Activated naive CD4-positive, alpha-beta T cell treated with anti-CD3 and anti-CD28 coated beads, Interleukin-2, amount 50 U/mL, for 24 hours (primary cell): ENCODE results near the gene NEDD8.
"Not testable (repeated sequence)": the region's sequence is repeated elsewhere in the genome, so short reads cannot be mapped to it uniquely, and the experiment has no call there.

Experiments
- H3K27ac Mint-ChIP-seq: one replicate; pipeline ENCODE4 v1.8.0; 2021; ENCODE audit warnings: mild to moderate bottlenecking, mixed read lengths
- H3K27me3 Mint-ChIP-seq: one replicate; pipeline ENCODE4 v1.8.0; 2021; ENCODE audit warnings: mixed read lengths
- H3K36me3 Mint-ChIP-seq: one replicate; pipeline ENCODE4 v1.8.0; 2021; ENCODE audit warnings: mixed read lengths
- H3K4me1 Mint-ChIP-seq: one replicate; pipeline ENCODE4 v1.8.0; 2021; ENCODE audit warnings: mixed read lengths
- H3K4me3 Mint-ChIP-seq: one replicate; pipeline ENCODE4 v1.8.0; 2021; ENCODE audit warnings: mild to moderate bottlenecking, mixed read lengths
- H3K9me3 Mint-ChIP-seq: one replicate; pipeline ENCODE4 v1.8.0; 2021; ENCODE audit warnings: mixed read lengths

Gene NEDD8

DNA sequence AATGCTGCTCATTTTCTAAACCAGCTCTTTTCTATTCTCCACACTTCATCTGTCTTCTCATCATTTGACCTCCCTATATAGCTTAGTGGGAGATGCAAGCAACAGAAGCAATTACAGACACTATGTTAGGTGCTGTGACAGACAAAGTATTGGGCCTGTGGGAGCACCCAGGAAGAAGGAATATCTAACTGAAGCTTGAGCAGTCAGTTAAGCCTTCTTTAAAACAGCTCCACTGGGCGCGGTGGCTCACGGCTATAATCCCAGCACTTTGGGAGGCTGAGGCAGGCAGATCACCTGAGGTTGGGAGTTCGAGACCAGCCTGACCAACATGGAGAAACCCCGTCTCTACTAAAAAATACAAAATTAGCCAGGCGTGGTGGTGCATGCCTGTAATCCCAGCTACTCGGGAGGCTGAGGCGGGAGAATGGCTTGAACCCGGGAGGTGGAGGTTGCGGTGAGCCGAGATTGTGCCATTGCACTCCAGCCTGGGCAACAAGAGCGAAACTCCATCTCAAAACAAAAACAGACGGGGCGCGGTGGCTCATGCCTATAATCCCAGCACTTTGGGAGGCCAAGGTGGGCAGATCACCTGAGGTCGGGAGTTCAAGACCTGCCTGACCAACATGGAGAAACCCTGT lies 28.8 kb downstream of the NEDD8 start:
- H3K27ac Mint-ChIP-seq, H3K9me3 Mint-ChIP-seq, H3K4me3 Mint-ChIP-seq, H3K27me3 Mint-ChIP-seq: not testable (repeated sequence)
- peaks cover 27% of the 10 kb centered on the region for H3K36me3 Mint-ChIP-seq
- peaks cover 61% of the 10 kb centered on the region for H3K4me1 Mint-ChIP-seq

GRCh38 chr14:24202538-24202937 lies 29.6 kb downstream of the NEDD8 start:
- H3K9me3 Mint-ChIP-seq, H3K4me3 Mint-ChIP-seq, H3K27me3 Mint-ChIP-seq, H3K27ac Mint-ChIP-seq: not testable (repeated sequence)
- Mint-ChIP-seq H3K4me1 (peaks cover 53% of the 10 kb centered on the region), H3K36me3 (peaks cover 24% of the 10 kb centered on the region)

DNA sequence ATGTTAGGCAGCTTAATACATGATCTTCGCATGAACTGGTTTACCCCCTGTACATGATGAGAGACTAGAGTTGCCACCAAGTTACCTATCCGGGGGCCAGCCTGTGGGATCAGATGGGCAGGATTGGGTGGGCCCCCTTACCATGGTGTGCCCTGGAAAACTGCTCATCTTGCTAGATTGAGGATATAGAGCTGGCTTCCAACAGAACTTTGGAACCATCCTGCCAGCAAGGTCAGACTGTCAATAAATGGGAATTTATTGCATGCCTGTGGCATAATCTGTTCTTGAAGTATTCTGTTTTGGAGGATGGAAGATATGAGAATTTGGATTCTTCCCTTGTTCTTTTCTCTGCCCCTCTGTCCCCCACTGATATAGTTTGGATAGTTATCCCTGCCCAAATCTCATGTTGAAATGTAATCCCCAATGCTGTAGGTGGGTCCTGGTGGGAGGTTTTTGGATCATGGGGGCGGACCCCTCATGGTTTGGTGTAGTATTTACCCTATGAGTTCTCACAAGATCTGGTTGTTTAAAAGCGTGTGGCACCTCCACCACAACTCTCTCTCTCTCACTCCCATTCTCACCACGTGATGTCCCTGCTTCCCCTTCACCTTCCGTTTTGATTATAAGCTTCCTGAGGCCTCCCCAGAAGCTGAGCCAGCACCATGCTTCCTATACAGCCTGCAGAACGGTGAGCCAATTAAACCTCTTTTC lies 33.2 kb downstream of the NEDD8 start:
- Mint-ChIP-seq H3K4me1 (peaks cover 49% of the 10 kb centered on the region), H3K9me3 (peaks cover 6% of the 10 kb centered on the region), H3K27me3 (no peaks in the 10 kb centered on the region), H3K36me3 (peaks cover 15% of the 10 kb centered on the region), H3K4me3 (peak overlapping the region; percentile 38), H3K27ac (peak overlapping the region; percentile 38)

GRCh38 chr14:24197056-24197450 lies 35.1 kb downstream of the NEDD8 start:
- H3K4me1 Mint-ChIP-seq: peaks cover 53% of the 10 kb centered on the region

DNA sequence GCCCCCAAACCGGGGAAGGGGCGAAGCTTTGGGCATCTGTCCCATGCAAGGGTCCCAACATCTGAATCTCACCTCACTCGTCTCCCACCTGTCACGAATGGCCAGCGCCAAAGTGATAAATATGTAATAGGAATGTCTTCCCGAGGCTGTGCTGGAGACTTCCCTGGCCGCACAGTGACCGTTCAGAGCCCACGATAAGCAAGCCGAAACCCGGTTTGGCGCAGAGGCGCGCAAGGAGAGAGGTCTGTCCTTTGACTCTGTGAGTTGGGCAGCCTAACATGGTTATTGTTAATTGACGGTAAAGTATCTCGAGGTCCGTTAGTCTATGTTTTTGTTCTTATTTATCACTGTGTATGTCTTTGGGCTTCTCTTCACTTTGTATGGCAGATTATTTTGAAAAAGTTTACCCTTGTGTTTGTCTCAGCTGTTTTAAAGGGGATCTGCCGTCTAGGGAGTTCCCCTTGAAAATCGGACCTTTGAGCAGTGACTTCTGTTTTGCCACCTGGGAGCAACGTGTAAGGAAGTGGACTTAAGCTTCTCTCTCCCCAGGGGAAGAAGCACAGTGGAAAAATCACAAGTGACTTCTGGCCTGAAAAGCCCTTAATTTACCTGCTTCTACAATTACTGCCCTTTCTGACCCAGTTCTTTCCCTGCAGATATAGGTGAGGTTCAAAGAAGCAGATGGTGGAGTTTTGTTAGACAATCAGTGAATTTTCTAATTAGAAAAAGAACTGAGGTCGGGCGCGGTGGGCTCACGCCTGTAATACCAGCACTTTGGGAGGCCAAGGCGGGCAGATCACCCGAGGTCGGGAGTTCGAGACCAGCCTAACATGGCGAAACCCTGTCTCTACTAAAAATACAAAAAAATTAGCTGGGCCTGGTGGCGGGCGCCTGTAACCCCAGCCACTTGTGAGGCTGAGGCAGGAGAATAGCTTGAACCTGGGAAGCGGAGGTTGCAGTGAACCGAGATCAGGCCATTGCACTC lies 35.8 kb downstream of the NEDD8 start:
- H3K9me3 Mint-ChIP-seq: no peaks in the 10 kb centered on the region
- no peaks in the 10 kb centered on the region for H3K27me3 Mint-ChIP-seq
- peaks cover 8% of the 10 kb centered on the region for H3K36me3 Mint-ChIP-seq
- peak overlapping the region; percentile 94 for H3K4me3 Mint-ChIP-seq
- peaks cover 57% of the 10 kb centered on the region for H3K4me1 Mint-ChIP-seq
- H3K27ac Mint-ChIP-seq: peak overlapping the region; percentile 95

More at GRCh38 chr14:24197056-24197450, 35.1 kb downstream of the NEDD8 start:
- H3K9me3 Mint-ChIP-seq: no peaks in the 10 kb centered on the region
- H3K4me3 Mint-ChIP-seq: peak overlapping the region; percentile 94
- H3K27me3 Mint-ChIP-seq: no peaks in the 10 kb centered on the region
- peak overlapping the region; percentile 38 for H3K27ac Mint-ChIP-seq
- peaks cover 10% of the 10 kb centered on the region for H3K36me3 Mint-ChIP-seq

DNA sequence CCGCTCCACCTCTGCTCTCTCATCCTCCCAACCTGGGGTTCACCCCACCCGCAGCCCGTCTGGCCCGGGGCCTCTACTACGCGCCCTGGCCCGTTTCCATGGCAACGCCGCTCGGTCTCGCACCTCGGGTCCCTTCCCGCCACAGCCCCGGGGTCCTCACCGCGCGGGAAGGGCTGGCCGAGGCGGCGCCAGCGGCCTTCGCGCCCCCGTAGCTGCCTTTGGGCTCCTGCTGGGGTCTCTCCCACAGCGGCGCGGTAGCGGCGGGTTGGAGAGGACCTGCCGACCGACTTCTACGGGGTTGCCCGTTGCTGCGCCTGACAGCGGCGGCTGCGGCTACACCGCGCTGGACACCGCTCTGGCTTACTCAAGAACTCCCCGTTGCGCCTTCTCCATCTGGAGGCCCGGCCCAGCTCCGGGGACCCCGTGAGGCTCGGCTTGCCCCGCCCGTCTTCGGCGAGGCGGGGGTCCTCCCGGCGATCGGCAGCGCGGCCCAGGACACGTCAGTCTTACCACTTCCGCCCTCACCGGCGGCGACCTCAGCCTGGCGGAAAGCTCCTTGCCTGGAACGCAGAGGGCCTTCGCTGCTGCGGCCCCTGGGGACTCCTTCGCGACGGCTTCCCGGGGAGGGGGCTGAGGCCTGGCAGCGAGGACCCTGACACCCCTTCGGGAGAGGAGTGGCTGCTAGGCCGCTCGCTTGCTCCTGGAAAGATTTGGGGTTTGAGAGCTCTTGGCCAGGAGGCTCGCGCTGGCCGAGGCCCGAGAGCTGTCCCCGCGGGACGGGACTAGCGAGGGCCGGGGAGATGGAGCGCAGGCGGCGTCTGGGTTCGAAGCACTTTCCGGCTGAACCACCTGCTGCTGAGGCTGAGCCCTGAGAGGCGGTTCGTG lies 36.7 kb downstream of the NEDD8 start, which contains the start of gene TM9SF1:
TSS of gene TM9SF1 (minus strand) at position 256 of the 885 bp plus-strand sequence. CDS start 422 bp downstream, outside the sequence.
- H3K4me3 Mint-ChIP-seq: peak within 1 kb of the TSS; percentile 94
- no peaks in the 10 kb centered on the region for H3K9me3 Mint-ChIP-seq
- H3K36me3 Mint-ChIP-seq: peaks cover 8% of the 10 kb centered on the region
- H3K27me3 Mint-ChIP-seq: no peaks in the 10 kb centered on the region
- H3K27ac Mint-ChIP-seq: peak within 1 kb of the TSS; percentile 97
- peaks cover 57% of the 10 kb centered on the region for H3K4me1 Mint-ChIP-seq

DNA sequence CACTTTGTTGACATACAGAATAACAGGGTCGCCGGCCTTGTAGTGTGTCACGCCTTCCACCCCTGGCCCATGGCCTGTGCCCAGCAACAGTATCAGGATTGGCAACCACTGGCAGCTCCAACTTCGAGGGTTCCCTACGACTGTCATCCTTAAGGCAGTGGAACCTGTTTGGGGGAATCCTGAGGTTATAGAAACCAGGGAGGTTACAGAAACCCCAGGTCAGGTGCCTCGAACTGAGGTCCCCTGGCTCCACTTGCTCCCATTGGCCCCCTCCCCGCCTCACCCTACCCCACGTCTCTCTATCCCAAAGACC lies 37.3 kb downstream of the NEDD8 start:
- Mint-ChIP-seq H3K4me1 (peaks cover 60% of the 10 kb centered on the region), H3K36me3 (peaks cover 8% of the 10 kb centered on the region), H3K9me3 (no peaks in the 10 kb centered on the region), H3K27me3 (no peaks in the 10 kb centered on the region), H3K4me3 (peak overlapping the region; percentile 94), H3K27ac (peak overlapping the region; percentile 57)

DNA sequence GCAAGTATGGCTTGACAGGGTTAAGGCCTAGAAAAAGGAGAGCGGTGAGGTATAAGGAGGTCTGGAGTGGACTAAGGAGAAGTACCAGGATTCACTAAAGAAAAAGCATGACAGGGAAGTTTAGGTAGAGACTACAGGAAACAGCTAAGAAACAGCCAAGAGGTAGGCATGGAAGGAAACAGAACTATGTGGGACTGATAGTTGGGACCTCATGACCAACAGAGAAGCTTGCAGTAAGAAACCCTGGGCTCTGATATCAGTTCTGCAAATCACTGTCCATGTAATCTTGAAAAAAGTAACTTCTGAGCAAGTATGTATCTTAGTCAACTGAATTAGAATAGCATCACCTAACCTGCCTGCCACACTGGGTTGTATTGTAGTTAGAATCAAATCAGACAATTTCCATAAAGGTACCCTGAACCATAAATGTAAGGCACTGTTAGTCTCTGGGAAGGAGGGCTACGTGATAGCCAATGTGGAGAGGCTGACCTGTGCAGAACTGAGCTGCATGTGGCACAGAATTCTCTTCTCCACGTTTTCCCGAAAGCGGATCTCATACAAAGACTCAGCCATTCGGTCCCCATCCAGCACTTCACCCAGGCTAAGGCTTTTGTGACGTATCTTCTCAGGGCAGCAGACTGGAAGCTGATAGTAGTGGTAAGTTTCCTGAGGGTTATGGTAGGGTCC lies 37.8 kb downstream of the NEDD8 start:
- peak overlapping the region; percentile 57 for H3K27ac Mint-ChIP-seq

GRCh38 chr14:24192933-24193332 lies 39.2 kb downstream of the NEDD8 start:
- no peaks in the 10 kb centered on the region for H3K9me3 Mint-ChIP-seq
- H3K4me3 Mint-ChIP-seq: no peak overlapping the region
- H3K27me3 Mint-ChIP-seq: no peaks in the 10 kb centered on the region
- peaks cover 4% of the 10 kb centered on the region for H3K36me3 Mint-ChIP-seq
- no peak overlapping the region for H3K27ac Mint-ChIP-seq
- peaks cover 62% of the 10 kb centered on the region for H3K4me1 Mint-ChIP-seq

More for the DNA sequence above, 37.8 kb downstream of the NEDD8 start:
- no peaks in the 10 kb centered on the region for H3K9me3 Mint-ChIP-seq
- no peaks in the 10 kb centered on the region for H3K27me3 Mint-ChIP-seq
- peak overlapping the region; percentile 94 for H3K4me3 Mint-ChIP-seq
- peaks cover 62% of the 10 kb centered on the region for H3K4me1 Mint-ChIP-seq
- peaks cover 8% of the 10 kb centered on the region for H3K36me3 Mint-ChIP-seq

GRCh38 chr14:24190416-24190815 lies 41.8 kb downstream of the NEDD8 start:
- Mint-ChIP-seq H3K4me3 (no peak overlapping the region), H3K27ac (no peak overlapping the region), H3K4me1 (peaks cover 62% of the 10 kb centered on the region), H3K36me3 (peaks cover 5% of the 10 kb centered on the region), H3K9me3 (no peaks in the 10 kb centered on the region), H3K27me3 (no peaks in the 10 kb centered on the region)

DNA sequence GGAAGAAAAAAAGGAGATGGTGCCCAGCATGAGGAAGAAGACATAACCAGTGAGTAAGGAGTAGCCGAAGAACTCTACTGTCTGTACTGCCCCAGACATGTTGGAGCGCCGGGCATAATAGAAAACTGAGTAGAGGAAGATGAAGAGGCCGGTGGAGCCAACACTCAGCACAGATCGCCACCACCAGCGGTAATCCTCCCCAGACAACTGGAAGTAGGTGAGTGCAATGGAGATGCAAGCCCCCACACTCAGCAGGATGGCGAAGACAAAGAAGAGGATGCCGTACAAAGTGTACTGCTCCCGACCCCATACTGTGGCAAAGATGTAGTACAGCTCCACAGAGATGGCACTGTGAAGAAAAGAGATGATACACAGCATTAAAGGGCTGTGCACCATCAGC lies 42.7 kb downstream of the NEDD8 start:
- H3K27me3 Mint-ChIP-seq: no peaks in the 10 kb centered on the region
- H3K9me3 Mint-ChIP-seq: no peaks in the 10 kb centered on the region
- H3K4me3 Mint-ChIP-seq: peak overlapping the region; percentile 92
- H3K27ac Mint-ChIP-seq: no peak overlapping the region
- H3K4me1 Mint-ChIP-seq: peaks cover 57% of the 10 kb centered on the region
- H3K36me3 Mint-ChIP-seq: peaks cover 5% of the 10 kb centered on the region

DNA sequence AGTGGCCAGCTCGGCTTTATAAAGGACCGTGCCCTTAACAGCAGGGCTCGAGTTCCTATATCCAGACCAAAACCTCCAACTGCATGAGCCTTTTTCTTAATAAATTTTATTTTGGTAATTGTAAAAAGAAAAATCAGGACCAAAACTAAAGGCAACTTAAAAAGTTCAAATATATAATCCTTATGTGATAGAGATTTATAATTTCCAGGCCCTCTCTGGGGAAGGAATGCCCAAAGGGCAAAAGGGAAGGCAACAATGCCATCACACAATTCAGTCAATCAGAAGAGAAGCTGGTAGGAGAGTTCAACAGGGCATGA lies 43.1 kb downstream of the NEDD8 start:
- H3K36me3 Mint-ChIP-seq: peaks cover 5% of the 10 kb centered on the region
- no peaks in the 10 kb centered on the region for H3K27me3 Mint-ChIP-seq
- H3K9me3 Mint-ChIP-seq: no peaks in the 10 kb centered on the region
- peak overlapping the region; percentile 92 for H3K4me3 Mint-ChIP-seq
- no peak overlapping the region for H3K27ac Mint-ChIP-seq
- peaks cover 53% of the 10 kb centered on the region for H3K4me1 Mint-ChIP-seq

- H3K4me1 Mint-ChIP-seq: peaks cover 50% of the 10 kb centered on the region
- no peaks in the 10 kb centered on the region for H3K9me3 Mint-ChIP-seq
- H3K4me3 Mint-ChIP-seq: peak within 1 kb of the TSS; percentile 92
- peak within 1 kb of the TSS; percentile 88 for H3K27ac Mint-ChIP-seq
- no peaks in the 10 kb centered on the region for H3K27me3 Mint-ChIP-seq
- peaks cover 5% of the 10 kb centered on the region for H3K36me3 Mint-ChIP-seq
Observed at GRCh38 chr14:24188251-24189058, 43.7 kb downstream of the NEDD8 start, which contains the start of gene IPO4. TSS of gene IPO4 (minus strand) at chr14:24188816. CDS start at chr14:24188787, 29 bp downstream.

- Mint-ChIP-seq H3K9me3 (no peaks in the 10 kb centered on the region), H3K4me1 (peaks cover 48% of the 10 kb centered on the region), H3K27ac (peak overlapping the region; percentile 79), H3K4me3 (peak overlapping the region; percentile 92), H3K27me3 (no peaks in the 10 kb centered on the region), H3K36me3 (peaks cover 7% of the 10 kb centered on the region)
Observed at GRCh38 chr14:24187539-24187915, 44.6 kb downstream of the NEDD8 start.
